Left lung (tissue), 10 donors: ENCODE measurements around the gene PLPP4. TPM values are rescaled to one million over a fixed set of nuclear protein-coding genes. Genes with fewer than 3 reads are reported as not detected.

Experiments used
- ATAC-seq: fragments of 200-7000 bp; cut with Tn5 transposase; one replicate; pipeline ENCODE4 v1.9.1; 2020; ENCODE audit warnings: moderate library complexity
- DNase-seq, 4 donors: peaks; one replicate each; pipeline ENCODE4 v3.0.0-alpha.2; 2013 to 2020
- H3K27ac ChIP-seq, 2 donors: fragments of 200-600 bp; sonication (generic) in 1 of 2; one replicate each; pipeline versions ENCODE4 v1.5.0 to v1.8.0; 2020 to 2021
- H3K27me3 ChIP-seq, 2 donors: fragments of 200-600 bp; sonication (generic) in 1 of 2; one replicate each; pipeline versions ENCODE4 v1.5.0 to v1.8.0; 2020 to 2021
- H3K36me3 ChIP-seq, 2 donors: fragments of 200-600 bp; sonication (generic) in 1 of 2; one replicate each; pipeline versions ENCODE4 v1.5.0 to v1.8.0; 2020 to 2021
- H3K4me1 ChIP-seq, 2 donors: fragments of 200-600 bp; one replicate each; pipeline ENCODE4 v1.8.0; 2021
- H3K4me3 ChIP-seq, 2 donors: fragments of 200-600 bp; sonication (generic) in 1 of 2; one replicate each; pipeline versions ENCODE4 v1.5.0 to v1.8.0; 2020 to 2021; ENCODE audit warnings: mild to moderate bottlenecking in 1 of 2
- H3K9me3 ChIP-seq, 2 donors: fragments of 200-600 bp; sonication (generic) in 1 of 2; one replicate each; pipeline versions ENCODE4 v1.5.0 to v1.8.0; 2020 to 2021
- CTCF ChIP-seq, 2 donors: fragments of 200-600 bp; sonication (generic) in 1 of 2; IDR thresholded peaks; one replicate each; pipeline versions ENCODE4 v1.5.0 to v1.8.0; 2021; ENCODE audit warnings: antibody characterized with exemption in 2 of 2
- intact Hi-C, 2 donors: fragments of 100-400 bp; cut with DNase I; formaldehyde crosslinking; loops; one replicate each; pipeline versions ENCODE4 v1.11.2 to v1.14.2; 2022
- polyA plus RNA-seq, 6 donors: library from polyadenylated mRNA; unstranded; fragments of 120-200 nt; gene quantifications; one replicate each; pipeline ENCODE4 v1.2.1, GENCODE V29; 2013; ENCODE audit not compliant: insufficient read length in 6 of 6
- total RNA-seq, 2 donors: library from RNA; stranded (reverse); fragmentation: NEBNext Ultra II Directional; extraction: Animal tissue kit (Norgen Biotek cat#: 25700); gene quantifications; one replicate each; pipeline ENCODE4 v1.2.1, GENCODE V29; 2021
- donor health status: DM: no; HTN: yes; CAD: no.
- donor health status: DM: no; HTN: no; CAD: no.

Gene PLPP4
- total and polyA plus RNA-seq, 8 donors = 0.11 to 0.67 TPM; not detected in 6

- ATAC-seq (no peak), DNase-seq (no peak)
- Histone ChIP-seq H3K9me3 (no peaks in the 10 kb centered on the region), H3K4me1 (peaks cover 7 to 15% of the 10 kb centered on the region in 2 donors), H3K36me3 (no peaks in the 10 kb centered on the region), H3K4me3 (no peak overlapping the region), H3K27ac (no peak overlapping the region), H3K27me3 (peaks cover 29 to 77% of the 10 kb centered on the region in 2 donors)
- intact Hi-C loops = no loop called here
- TF ChIP-seq CTCF (IDR thresholded peaks at IDR 0.05) = no peak
These were observed 1.4 kb downstream of the PLPP4 start for GRCh38 chr10:120458432-120458831.

GRCh38 chr10:120459185-120459584, 2.2 kb downstream of the PLPP4 start:
- no peaks in the 10 kb centered on the region for H3K36me3 ChIP-seq
- no peak for DNase-seq
- peaks cover 7 to 15% of the 10 kb centered on the region in 2 donors for H3K4me1 ChIP-seq
- H3K9me3 ChIP-seq = no peaks in the 10 kb centered on the region
- no peak overlapping the region for H3K4me3 ChIP-seq
- intact Hi-C loops = no loop called here
- ATAC-seq = no peak
- no peak for TF ChIP-seq CTCF (IDR thresholded peaks at IDR 0.05)
- no peak overlapping the region for H3K27ac ChIP-seq
- H3K27me3 ChIP-seq = peaks cover 29 to 77% of the 10 kb centered on the region in 2 donors

- H3K4me1 ChIP-seq = peaks cover 7 to 15% of the 10 kb centered on the region in 2 donors
- no peak overlapping the region for H3K4me3 ChIP-seq
- no peak for DNase-seq
- no peaks in the 10 kb centered on the region for H3K9me3 ChIP-seq
- intact Hi-C loops = no loop called here
- H3K27me3 ChIP-seq = peaks cover 29 to 68% of the 10 kb centered on the region in 2 donors
- no peak for ATAC-seq
- H3K36me3 ChIP-seq = no peaks in the 10 kb centered on the region
- no peak for TF ChIP-seq CTCF (IDR thresholded peaks at IDR 0.05)
- H3K27ac ChIP-seq = no peak overlapping the region
These were observed 3.2 kb downstream of the PLPP4 start for GRCh38 chr10:120460186-120460585.

DNA sequence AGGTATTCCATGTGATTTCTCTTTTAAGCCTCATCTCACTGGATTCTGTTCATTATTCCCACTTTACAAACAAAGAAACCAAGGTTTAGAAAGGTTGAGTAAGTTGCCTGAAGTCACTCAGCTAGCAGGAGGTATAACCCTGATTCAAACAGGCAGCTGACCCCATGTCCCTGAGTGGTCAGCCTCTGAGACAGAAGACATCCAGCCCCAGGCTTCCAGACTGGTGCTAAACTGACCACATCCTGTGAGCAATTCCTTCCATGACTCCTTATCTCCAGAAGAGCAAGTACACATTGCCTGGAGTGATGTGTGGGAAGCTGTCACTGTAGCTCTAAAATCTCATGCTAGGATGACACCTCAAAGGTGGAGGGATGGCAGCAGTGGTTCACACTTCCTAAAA, 3.7 kb downstream of the PLPP4 start:
- Histone ChIP-seq H3K4me3 (no peak overlapping the region), H3K36me3 (no peaks in the 10 kb centered on the region), H3K9me3 (no peaks in the 10 kb centered on the region), H3K4me1 (peaks cover 7 to 15% of the 10 kb centered on the region in 2 donors), H3K27me3 (peaks cover 29 to 62% of the 10 kb centered on the region in 2 donors), H3K27ac (no peak overlapping the region)
- ATAC-seq = peak; percentile 22
- intact Hi-C loops = no loop called here
- no peak for TF ChIP-seq CTCF (IDR thresholded peaks at IDR 0.05)
- DNase-seq = no peak

DNA sequence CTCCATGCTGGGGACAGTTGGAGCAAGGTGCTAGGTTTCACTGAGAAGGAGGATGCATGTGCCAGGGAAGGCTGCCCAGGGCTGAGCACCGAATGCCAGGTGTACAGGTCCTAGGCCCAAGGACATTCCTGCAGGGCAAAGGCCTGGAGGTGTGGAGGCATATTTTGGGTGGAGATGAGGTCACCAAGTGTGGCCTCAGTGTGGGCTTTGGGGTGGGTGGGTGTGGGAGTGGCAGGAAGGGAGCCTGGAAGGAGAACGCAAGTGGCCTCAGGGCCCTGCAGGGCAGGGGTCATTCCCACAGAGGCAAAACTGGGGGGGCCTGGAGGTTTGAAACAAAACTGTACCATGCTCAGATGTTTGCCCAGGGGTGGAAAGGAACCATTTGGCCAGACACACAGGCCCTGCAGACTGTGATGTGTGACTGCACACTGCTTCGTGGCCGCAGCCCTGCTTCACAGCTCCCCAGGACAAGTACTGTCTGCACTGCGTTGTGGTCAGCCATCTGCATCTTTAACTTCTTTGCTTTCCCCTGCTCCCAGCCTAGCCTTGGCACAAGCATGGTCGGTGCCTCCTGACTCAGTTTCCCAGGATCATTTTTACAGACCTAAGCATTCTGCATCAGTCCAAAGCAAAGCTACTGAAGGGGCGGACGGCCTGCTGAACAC, 5.1 kb downstream of the PLPP4 start:
- H3K27me3 ChIP-seq = peaks cover 19 to 49% of the 10 kb centered on the region in 2 donors
- H3K27ac ChIP-seq = no peak overlapping the region
- H3K9me3 ChIP-seq = no peaks in the 10 kb centered on the region
- H3K36me3 ChIP-seq = no peaks in the 10 kb centered on the region
- H3K4me1 ChIP-seq = peaks cover 6% of the 10 kb centered on the region in 2 donors
- DNase-seq (no peak), ATAC-seq (no peak)
- intact Hi-C loops = no loop called here
- no peak overlapping the region for H3K4me3 ChIP-seq
- no peak for TF ChIP-seq CTCF (IDR thresholded peaks at IDR 0.05)
